ENCODE measurements around the gene UBA7.
"Not testable (repeated sequence)": the region's sequence is repeated elsewhere in the genome, so short reads cannot be mapped to it uniquely, and the experiment has no call there.

The UBA7 gene

DNA sequence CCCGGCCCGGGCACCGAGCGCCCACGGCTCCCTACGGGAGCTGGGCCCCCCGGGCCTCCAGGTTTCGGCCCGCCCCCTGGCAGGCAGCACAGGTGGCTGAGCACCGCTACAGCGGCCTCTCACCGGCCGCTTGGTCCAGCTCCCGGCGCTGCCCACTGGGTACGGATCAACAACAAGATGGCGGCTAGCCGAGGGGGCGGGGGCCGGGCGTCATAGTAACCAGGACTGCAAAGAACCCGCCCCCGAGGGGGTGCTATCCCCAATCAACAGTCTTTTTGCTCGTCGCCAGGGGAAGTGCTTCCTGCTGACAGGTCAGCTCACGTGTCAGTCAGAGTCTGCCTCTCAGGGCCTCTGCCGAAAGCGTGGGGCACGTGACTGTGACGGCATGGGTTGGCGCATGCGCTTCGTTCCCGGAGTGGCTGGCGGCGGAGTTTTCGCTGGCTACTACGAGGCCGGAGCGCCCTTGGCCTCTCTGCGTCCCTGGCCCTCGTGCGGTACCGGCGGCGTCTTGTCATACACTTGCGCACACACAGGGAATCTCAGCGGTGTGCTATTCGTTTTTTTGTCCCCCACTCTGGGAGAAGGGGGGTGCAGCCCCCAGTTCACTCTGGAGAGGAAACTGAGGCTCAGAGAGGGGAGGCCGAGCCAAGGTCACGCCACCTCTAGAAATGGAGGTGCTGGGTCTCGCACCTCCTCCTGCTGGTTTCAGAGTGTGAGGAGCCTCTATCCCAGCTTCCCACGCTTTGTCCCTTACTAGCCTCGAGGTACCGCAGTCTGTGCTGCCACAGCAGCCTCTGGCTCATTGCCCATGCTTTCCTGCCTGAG is 27.2 kb downstream of the UBA7 start, which contains the start of gene IP6K1:
IP6K1 (minus strand) TSS at position 186 of the 825 bp plus-strand sequence. CDS start 38,502 bp downstream, outside the sequence.
- H3K4me3 ChIP-seq (ENCODE audit: low read length in 2 of 2) = peak within 1 kb of the TSS; percentile 87 to 98
- H3K9me3 ChIP-seq (ENCODE audit: control insufficient read depth in 2 of 2, low read length in 2 of 2) = no peaks in the 10 kb centered on the region
- peaks cover under 1% of the 10 kb centered on the region in 2 donors for H3K36me3 ChIP-seq (ENCODE audit: control insufficient read depth in 2 of 2, insufficient read depth in 2 of 2, low read length in 2 of 2)
- H3K27me3 ChIP-seq (ENCODE audit: control insufficient read depth in 2 of 2, insufficient read depth in 2 of 2, low read length in 2 of 2) = no peaks in the 10 kb centered on the region
- H3K4me1 ChIP-seq (ENCODE audit: control insufficient read depth in 2 of 2, insufficient read depth in 2 of 2, low read length in 2 of 2) = peaks cover 7 to 21% of the 10 kb centered on the region in 2 donors
- H3K9ac ChIP-seq (ENCODE audit: low read depth in 1 of 2, low read length in 2 of 2) = peak within 1 kb of the TSS; percentile 89 to 97
- peak within 1 kb of the TSS; percentile 93 to 94 for H3K27ac ChIP-seq (ENCODE audit: low read depth in 2 of 2, low read length in 2 of 2)

DNA sequence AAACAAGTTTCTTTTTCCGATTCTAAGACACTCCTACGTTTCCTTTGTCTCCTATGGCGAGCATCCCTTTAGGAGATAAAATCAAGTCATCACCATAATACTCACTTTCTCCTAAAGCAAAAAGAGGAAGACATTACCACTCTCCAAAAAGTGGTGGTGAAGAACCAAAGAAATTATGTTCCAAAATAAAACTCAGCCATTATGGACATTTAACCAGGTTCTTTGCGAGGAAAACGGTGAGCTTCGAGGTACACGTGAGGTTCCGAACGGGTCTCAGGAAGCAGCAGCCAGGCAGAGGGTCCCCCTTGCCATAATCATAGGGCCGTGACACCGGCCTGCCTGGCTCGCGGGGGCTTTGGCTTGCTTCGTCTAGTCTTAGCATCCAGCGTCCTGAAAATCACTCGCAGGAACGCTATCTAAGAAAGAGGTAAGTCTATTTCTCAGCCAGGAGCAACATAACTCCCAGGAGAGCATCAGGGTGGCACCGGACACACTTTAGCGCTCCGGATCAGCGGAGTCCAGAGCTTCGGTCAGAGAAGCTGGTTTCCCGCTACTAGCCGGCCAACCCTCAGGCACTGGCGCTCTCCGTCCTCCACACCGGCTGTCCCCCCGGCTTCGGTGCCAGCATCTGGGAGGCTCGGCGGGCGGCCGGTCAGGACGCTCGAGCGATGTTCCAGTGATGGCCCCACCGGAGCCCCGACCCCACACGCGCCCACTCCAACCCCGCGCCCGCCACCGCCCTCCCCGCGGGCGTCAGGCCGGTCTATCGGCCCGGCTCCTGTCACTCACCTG is 28.0 kb downstream of the UBA7 start:
- peak overlapping the region; percentile 87 to 98 for H3K4me3 ChIP-seq (ENCODE audit: low read length in 2 of 2)
- H3K27me3 ChIP-seq (ENCODE audit: control insufficient read depth in 2 of 2, insufficient read depth in 2 of 2, low read length in 2 of 2) = no peaks in the 10 kb centered on the region
- peak overlapping the region; percentile 93 to 94 for H3K27ac ChIP-seq (ENCODE audit: low read depth in 2 of 2, low read length in 2 of 2)
- H3K9ac ChIP-seq (ENCODE audit: low read depth in 1 of 2, low read length in 2 of 2) = peak overlapping the region; percentile 89 to 97
- no peaks in the 10 kb centered on the region for H3K9me3 ChIP-seq (ENCODE audit: control insufficient read depth in 2 of 2, low read length in 2 of 2)
- H3K36me3 ChIP-seq (ENCODE audit: control insufficient read depth in 2 of 2, insufficient read depth in 2 of 2, low read length in 2 of 2) = peaks cover 3 to 7% of the 10 kb centered on the region in 2 donors
- H3K4me1 ChIP-seq (ENCODE audit: control insufficient read depth in 2 of 2, insufficient read depth in 2 of 2, low read length in 2 of 2) = peaks cover 10 to 22% of the 10 kb centered on the region in 2 donors

DNA sequence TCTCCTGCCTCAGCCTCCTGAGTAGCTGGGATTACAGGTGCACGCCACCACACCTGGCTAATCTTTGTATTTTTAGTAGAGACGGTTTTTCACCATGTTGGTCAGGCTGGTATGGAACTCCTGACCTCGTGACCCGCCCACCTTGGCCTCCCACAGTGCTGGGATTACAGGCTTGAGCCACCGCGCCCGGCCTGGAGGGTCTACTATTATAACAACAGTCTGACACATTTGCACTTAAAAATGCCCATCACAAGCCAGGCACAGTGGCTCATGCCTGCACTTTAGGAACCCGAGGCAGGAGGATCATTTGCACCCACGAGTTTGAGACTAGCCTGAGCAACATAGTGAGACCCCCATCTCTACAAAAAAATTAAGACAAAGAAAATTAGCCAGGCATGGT is 31.5 kb downstream of the UBA7 start:
- H3K9me3 ChIP-seq (ENCODE audit: control insufficient read depth in 2 of 2, low read length in 2 of 2); H3K9ac ChIP-seq (ENCODE audit: low read depth in 1 of 2, low read length in 2 of 2); H3K27me3 ChIP-seq (ENCODE audit: control insufficient read depth in 2 of 2, insufficient read depth in 2 of 2, low read length in 2 of 2); H3K4me3 ChIP-seq (ENCODE audit: low read length in 2 of 2); H3K27ac ChIP-seq (ENCODE audit: low read depth in 2 of 2, low read length in 2 of 2): not testable (repeated sequence)
- Histone ChIP-seq H3K4me1 (ENCODE audit: control insufficient read depth in 2 of 2, insufficient read depth in 2 of 2, low read length in 2 of 2) (peaks cover 15 to 21% of the 10 kb centered on the region in 2 donors), H3K36me3 (ENCODE audit: control insufficient read depth in 2 of 2, insufficient read depth in 2 of 2, low read length in 2 of 2) (peaks cover 3 to 11% of the 10 kb centered on the region in 2 donors)

DNA sequence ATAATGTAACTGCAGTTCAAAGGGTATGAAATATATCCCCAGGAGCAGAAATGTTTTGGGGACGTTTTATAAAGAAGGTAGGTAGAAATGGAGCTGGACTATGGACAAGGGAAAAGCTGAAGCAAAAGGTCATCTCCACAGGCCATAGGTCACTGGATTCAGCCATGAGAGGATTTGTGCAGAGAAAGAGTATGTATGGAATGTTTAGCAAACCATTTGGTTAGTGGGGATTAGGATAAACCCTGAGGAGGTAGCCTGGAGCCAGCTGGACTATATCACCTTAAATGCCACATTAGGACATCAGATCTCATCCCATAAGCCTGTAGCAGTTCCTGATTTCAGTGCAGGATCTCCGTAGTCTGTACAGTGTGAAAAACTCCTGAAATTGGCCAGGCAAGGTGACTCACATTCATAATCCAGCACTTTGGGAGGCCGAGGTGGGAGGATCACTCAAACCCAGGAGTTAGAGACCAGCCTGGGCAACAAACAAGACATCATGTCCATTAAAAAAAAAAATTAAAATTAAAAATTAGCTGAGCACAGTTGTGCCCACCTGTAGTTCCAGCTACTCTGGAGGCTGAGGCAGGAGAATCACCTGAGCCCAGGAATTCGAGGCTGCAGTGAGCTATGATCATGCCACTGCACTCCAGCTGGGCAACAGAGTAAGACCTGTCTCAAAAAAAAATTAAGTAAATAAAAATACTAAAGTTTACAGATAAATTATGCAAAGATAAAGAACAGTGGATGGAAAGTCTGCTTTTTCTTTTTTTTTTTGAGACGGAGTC is 32.1 kb downstream of the UBA7 start:
- H3K27me3 ChIP-seq (ENCODE audit: control insufficient read depth in 2 of 2, insufficient read depth in 2 of 2, low read length in 2 of 2) = no peaks in the 10 kb centered on the region
- H3K36me3 ChIP-seq (ENCODE audit: control insufficient read depth in 2 of 2, insufficient read depth in 2 of 2, low read length in 2 of 2) = peaks cover 3 to 11% of the 10 kb centered on the region in 2 donors
- H3K4me1 ChIP-seq (ENCODE audit: control insufficient read depth in 2 of 2, insufficient read depth in 2 of 2, low read length in 2 of 2) = peaks cover 9 to 15% of the 10 kb centered on the region in 2 donors
- H3K4me3 ChIP-seq (ENCODE audit: low read length in 2 of 2) = no peak overlapping the region
- no peak overlapping the region for H3K27ac ChIP-seq (ENCODE audit: low read depth in 2 of 2, low read length in 2 of 2)
- no peak overlapping the region for H3K9ac ChIP-seq (ENCODE audit: low read depth in 1 of 2, low read length in 2 of 2)
- H3K9me3 ChIP-seq (ENCODE audit: control insufficient read depth in 2 of 2, low read length in 2 of 2) = no peaks in the 10 kb centered on the region

DNA sequence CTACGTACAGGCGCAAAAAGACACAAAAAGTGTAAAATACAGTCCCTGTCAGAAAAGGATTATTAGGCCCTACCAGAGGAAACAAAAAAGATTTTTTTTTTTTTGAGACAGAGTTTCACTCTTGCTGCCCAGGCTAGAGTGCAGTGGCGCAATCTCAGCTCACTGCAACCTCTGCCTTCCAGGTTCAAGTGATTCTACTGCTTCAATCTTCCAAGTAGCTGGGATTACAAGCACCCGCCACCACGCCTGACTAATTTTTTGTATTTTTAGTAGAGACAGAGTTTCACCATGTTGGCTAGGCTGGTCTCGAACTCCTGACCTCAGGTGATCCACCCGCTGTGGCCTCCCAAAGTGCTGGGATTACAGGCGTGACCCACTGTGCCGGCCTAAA is 32.8 kb downstream of the UBA7 start:
- H3K4me3 ChIP-seq (ENCODE audit: low read length in 2 of 2); H3K9ac ChIP-seq (ENCODE audit: low read depth in 1 of 2, low read length in 2 of 2); H3K27me3 ChIP-seq (ENCODE audit: control insufficient read depth in 2 of 2, insufficient read depth in 2 of 2, low read length in 2 of 2); H3K9me3 ChIP-seq (ENCODE audit: control insufficient read depth in 2 of 2, low read length in 2 of 2): not testable (repeated sequence)
- Histone ChIP-seq H3K36me3 (ENCODE audit: control insufficient read depth in 2 of 2, insufficient read depth in 2 of 2, low read length in 2 of 2) (peaks cover 3 to 13% of the 10 kb centered on the region in 2 donors), H3K27ac (ENCODE audit: low read depth in 2 of 2, low read length in 2 of 2) (peak overlapping the region in 1 of 2 donors; percentile 24), H3K4me1 (ENCODE audit: control insufficient read depth in 2 of 2, insufficient read depth in 2 of 2, low read length in 2 of 2) (peaks cover 9 to 15% of the 10 kb centered on the region in 2 donors)

DNA sequence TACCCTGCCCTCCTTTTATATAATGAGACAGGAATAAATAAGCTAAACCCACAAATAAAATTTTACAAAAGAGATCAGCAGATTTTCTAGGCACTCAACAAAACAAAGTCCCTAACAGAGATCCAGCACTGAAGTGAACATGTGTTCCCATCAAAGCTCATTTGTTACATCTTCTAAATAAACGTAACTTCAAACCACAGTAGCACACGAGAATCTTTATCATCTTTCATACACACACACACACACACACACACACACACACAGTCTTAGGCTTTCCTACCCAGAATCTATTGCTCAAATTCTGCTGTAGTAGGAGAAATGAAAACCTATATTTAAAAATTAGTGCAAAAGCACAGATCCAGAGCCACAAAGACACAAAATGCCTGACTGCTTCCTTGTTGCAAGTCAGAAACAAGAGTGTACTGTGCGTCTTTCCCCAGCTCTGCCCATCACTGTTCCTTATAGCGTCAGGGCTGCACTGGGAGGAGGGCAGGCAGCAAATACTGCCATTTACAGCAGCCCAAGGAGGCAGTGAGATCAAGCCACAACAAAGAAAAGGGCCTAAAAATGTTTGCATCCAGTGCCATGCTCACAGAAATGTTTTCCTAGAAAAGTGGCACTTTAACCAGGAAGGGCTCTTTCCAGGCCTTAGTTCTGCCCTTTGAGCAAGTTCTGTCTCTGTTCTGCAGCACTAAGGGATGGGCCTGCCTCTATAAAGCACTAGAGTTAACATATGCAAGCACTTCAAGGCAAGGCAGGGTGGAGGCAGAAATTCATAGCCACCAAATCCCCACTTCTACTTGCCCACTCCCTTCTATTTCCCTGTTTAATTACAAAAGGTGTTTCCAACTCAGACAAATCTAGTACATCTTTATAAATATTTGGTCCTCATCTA is 33.4 kb downstream of the UBA7 start:
- peaks cover 3 to 14% of the 10 kb centered on the region in 2 donors for H3K36me3 ChIP-seq (ENCODE audit: control insufficient read depth in 2 of 2, insufficient read depth in 2 of 2, low read length in 2 of 2)
- peaks cover 9% of the 10 kb centered on the region in 2 donors for H3K4me1 ChIP-seq (ENCODE audit: control insufficient read depth in 2 of 2, insufficient read depth in 2 of 2, low read length in 2 of 2)

DNA sequence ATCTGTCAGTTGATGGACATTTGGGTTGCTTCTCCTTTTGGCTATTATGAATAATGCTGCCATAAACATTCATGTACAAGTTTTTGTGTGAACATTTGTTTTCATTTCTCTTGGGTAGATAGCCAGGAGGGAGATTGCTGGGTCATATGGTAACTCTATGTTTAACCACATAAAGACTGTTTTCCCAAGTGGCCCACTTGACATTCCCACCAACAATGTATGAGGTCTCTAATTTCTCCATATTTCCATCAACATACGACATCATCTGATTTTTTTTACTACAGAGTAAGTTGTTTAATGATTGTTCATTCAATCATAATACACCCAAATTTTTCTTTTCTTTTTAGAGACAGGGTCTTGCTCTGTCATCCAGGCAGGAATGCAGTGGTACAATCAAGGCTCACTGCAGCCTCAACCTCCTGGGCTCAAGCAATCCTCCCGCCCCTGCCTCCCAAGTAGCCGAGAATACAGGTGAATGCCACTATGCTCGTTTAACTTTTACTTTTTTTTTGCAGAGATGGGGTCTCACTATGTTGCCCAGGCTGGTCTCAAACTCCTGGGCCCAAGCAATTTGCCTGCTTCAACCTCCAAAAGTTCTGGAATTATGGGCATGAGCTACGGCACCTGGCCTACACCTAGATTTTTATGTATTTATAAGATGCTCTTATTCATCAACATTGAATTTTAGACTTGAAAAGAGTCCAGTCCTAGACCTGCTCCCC is 34.2 kb downstream of the UBA7 start:
- H3K9ac ChIP-seq (ENCODE audit: low read depth in 1 of 2, low read length in 2 of 2) = no peak overlapping the region

More for the DNA sequence above, 33.4 kb downstream of the UBA7 start:
- H3K27me3 ChIP-seq (ENCODE audit: control insufficient read depth in 2 of 2, insufficient read depth in 2 of 2, low read length in 2 of 2) = no peaks in the 10 kb centered on the region
- no peak overlapping the region for H3K4me3 ChIP-seq (ENCODE audit: low read length in 2 of 2)
- H3K9me3 ChIP-seq (ENCODE audit: control insufficient read depth in 2 of 2, low read length in 2 of 2) = no peaks in the 10 kb centered on the region
- peak overlapping the region; percentile 21 to 24 for H3K27ac ChIP-seq (ENCODE audit: low read depth in 2 of 2, low read length in 2 of 2)
- H3K9ac ChIP-seq (ENCODE audit: low read depth in 1 of 2, low read length in 2 of 2) = no peak overlapping the region

DNA sequence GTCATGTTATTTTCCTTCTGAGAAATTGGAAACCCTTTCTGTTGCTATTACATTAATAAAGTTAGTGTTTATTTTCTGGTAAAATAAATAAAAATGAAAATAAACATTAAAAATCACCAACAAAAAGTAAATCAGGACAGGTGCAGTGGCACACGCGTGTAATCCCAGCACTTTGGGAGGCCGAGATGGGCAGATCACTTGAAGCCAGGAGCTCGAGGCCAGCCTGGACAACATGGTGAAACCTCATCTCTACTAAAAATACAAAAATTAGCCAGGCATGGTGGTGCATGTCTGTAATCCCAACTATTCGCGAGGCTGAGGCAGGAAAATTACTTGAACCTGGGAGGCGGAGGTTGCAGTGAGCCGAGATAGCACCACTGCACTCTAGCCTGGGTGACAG is 37.7 kb downstream of the UBA7 start:
- H3K4me1 ChIP-seq (ENCODE audit: control insufficient read depth in 2 of 2, insufficient read depth in 2 of 2, low read length in 2 of 2); H3K9ac ChIP-seq (ENCODE audit: low read depth in 1 of 2, low read length in 2 of 2); H3K4me3 ChIP-seq (ENCODE audit: low read length in 2 of 2): not testable (repeated sequence)

More for the DNA sequence above, 34.2 kb downstream of the UBA7 start:
- Histone ChIP-seq H3K9me3 (ENCODE audit: control insufficient read depth in 2 of 2, low read length in 2 of 2) (no peaks in the 10 kb centered on the region), H3K36me3 (ENCODE audit: control insufficient read depth in 2 of 2, insufficient read depth in 2 of 2, low read length in 2 of 2) (peaks cover 3 to 17% of the 10 kb centered on the region in 2 donors), H3K27ac (ENCODE audit: low read depth in 2 of 2, low read length in 2 of 2) (no peak overlapping the region), H3K4me3 (ENCODE audit: low read length in 2 of 2) (no peak overlapping the region), H3K27me3 (ENCODE audit: control insufficient read depth in 2 of 2, insufficient read depth in 2 of 2, low read length in 2 of 2) (no peaks in the 10 kb centered on the region), H3K4me1 (ENCODE audit: control insufficient read depth in 2 of 2, insufficient read depth in 2 of 2, low read length in 2 of 2) (peaks cover 3 to 9% of the 10 kb centered on the region in 2 donors)

More for the DNA sequence above, 37.7 kb downstream of the UBA7 start:
- peaks cover 0 to 12% of the 10 kb centered on the region in 2 donors for H3K36me3 ChIP-seq (ENCODE audit: control insufficient read depth in 2 of 2, insufficient read depth in 2 of 2, low read length in 2 of 2)
- not testable (repeated sequence) for H3K27ac ChIP-seq (ENCODE audit: low read depth in 2 of 2, low read length in 2 of 2); H3K9me3 ChIP-seq (ENCODE audit: control insufficient read depth in 2 of 2, low read length in 2 of 2); H3K27me3 ChIP-seq (ENCODE audit: control insufficient read depth in 2 of 2, insufficient read depth in 2 of 2, low read length in 2 of 2)

Measured in mucosa of rectum (tissue), 2 donors.